ENCODE results near the gene CYP26B1.

DNA sequence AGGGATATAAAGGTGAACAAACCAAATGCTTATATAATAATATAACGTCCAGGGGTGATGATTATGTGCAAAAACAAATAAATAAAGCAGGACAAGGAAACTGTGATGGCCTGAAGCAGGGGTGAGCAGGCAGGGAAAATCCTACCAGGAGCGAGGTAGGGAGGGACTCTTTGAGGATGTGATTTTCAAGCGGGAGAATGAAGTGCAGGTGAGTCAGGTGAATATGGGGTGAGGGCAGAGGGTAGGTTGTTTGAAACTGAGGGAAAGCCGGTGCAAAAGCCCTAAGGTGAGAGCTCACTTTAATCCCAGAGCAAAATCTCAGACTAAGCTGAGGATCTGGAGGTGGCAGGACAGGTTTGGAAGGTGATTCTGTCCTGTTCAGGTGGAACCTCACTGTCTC lies 40.7 kb downstream of the CYP26B1 start:
- TF ChIP-seq, protein P1, sequence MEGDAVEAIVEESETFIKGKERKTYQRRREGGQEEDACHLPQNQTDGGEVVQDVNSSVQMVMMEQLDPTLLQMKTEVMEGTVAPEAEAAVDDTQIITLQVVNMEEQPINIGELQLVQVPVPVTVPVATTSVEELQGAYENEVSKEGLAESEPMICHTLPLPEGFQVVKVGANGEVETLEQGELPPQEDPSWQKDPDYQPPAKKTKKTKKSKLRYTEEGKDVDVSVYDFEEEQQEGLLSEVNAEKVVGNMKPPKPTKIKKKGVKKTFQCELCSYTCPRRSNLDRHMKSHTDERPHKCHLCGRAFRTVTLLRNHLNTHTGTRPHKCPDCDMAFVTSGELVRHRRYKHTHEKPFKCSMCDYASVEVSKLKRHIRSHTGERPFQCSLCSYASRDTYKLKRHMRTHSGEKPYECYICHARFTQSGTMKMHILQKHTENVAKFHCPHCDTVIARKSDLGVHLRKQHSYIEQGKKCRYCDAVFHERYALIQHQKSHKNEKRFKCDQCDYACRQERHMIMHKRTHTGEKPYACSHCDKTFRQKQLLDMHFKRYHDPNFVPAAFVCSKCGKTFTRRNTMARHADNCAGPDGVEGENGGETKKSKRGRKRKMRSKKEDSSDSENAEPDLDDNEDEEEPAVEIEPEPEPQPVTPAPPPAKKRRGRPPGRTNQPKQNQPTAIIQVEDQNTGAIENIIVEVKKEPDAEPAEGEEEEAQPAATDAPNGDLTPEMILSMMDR (conservative IDR thresholded peaks at IDR 0.05; ENCODE audit: low read depth, low read length) = no peak
- no peak for TF ChIP-seq EZH2 (IDR thresholded peaks at IDR 0.05; ENCODE audit: borderline replicate concordance, low read depth, low read length, poor library complexity, severe bottlenecking)
